HepG2 (cell line): ENCODE measurements around the gene ANKRD40CL. TPM values are rescaled to one million over a fixed set of nuclear protein-coding genes. Genes with fewer than 3 reads are reported as not detected.
A peak's percentile ranks its signal among the peaks of the same experiment; 100 is the strongest.

ENCODE experiments used
- ADNP ChIP-seq: sonication (generic); formaldehyde crosslinking; IDR thresholded peaks from 2 replicates; pipeline ENCODE4 v1.4.0; 2020; ENCODE audit warnings: missing genetic modification reagents
- CENPT ChIP-seq: sonication (generic); formaldehyde crosslinking; IDR thresholded peaks from 2 replicates; pipeline ENCODE4 v1.8.0; 2022; ENCODE audit warnings: low read depth, mild to moderate bottlenecking, moderate library complexity, missing genetic modification reagents
- GPN1 ChIP-seq: sonication (generic); formaldehyde crosslinking; IDR thresholded peaks from 2 replicates; pipeline ENCODE4 v1.5.1; 2020; ENCODE audit warnings: missing genetic modification reagents, borderline replicate concordance
- JARID2 ChIP-seq: sonication (generic); formaldehyde crosslinking; IDR thresholded peaks from 2 replicates; pipeline ENCODE4 v1.8.1; 2023; ENCODE audit warnings: missing genetic modification reagents, inconsistent platforms; ENCODE audit not compliant: insufficient replicate concordance
- MXI1 ChIP-seq: IDR thresholded peaks from 3 replicates; pipeline ENCODE4 v1.6.1; 2012; ENCODE audit warnings: low read depth, low read length, inconsistent platforms, borderline replicate concordance
- RFX5 ChIP-seq: IDR thresholded peaks from 2 replicates; pipeline ENCODE4 v1.6.1; 2011; ENCODE audit warnings: low read depth, low read length, improper control_type of control experiment
- ZNF549 ChIP-seq: sonication (generic); formaldehyde crosslinking; IDR thresholded peaks from 2 replicates; pipeline ENCODE4 v1.5.0; 2020; ENCODE audit warnings: missing genetic modification reagents
- ZNF724P ChIP-seq: sonication (generic); formaldehyde crosslinking; IDR thresholded peaks from 2 replicates; pipeline ENCODE4 v1.8.0; 2022; ENCODE audit warnings: missing genetic modification reagents, borderline replicate concordance
- ZNF75D ChIP-seq: sonication (generic); formaldehyde crosslinking; IDR thresholded peaks from 2 replicates; pipeline ENCODE4 v1.8.1; 2023; ENCODE audit warnings: missing genetic modification reagents, mild to moderate bottlenecking, borderline replicate concordance
- polyA plus RNA-seq, 8 experiments: library from polyadenylated mRNA; depleted of rRNA in 3 of 8; stranded (reverse) in 7 of 8; unstranded in 1 of 8; fragments of >200 nt; fragmentation: Illumina TruSeq in 4 of 8; extraction: Trizol in 4 of 8; gene quantifications; 2 replicates each; pipeline versions ENCODE4 v1.2.1 to v1.2.3, GENCODE V29; 2011 to 2016; ENCODE audit warnings: low read depth in 4 of 8, missing spikeins in 1 of 8, mixed read lengths in 1 of 8; ENCODE audit not compliant: insufficient read depth in 1 of 8
- total RNA-seq, 5 experiments: library from RNA; depleted of rRNA; stranded (reverse); fragments of >200 nt; fragmentation: Illumina TruSeq; extraction: Trizol; gene quantifications; 2 replicates each; pipeline ENCODE4 v1.2.3, GENCODE V29; 2016; ENCODE audit warnings: low read depth in 1 of 5
- TF ChIP-seq, protein P1 (sequence below): sonication (generic); formaldehyde crosslinking; IDR thresholded peaks from 2 replicates; pipeline ENCODE4 v1.4.0; 2020; ENCODE audit warnings: missing genetic modification reagents, borderline replicate concordance
- TF ChIP-seq, protein P2 (sequence below): IDR thresholded peaks from 2 replicates; pipeline ENCODE4 v1.6.1; 2016
- TF ChIP-seq, protein P3 (sequence below): sonication (generic); formaldehyde crosslinking; IDR thresholded peaks from 2 replicates; pipeline ENCODE4 v1.4.0; 2020; ENCODE audit warnings: missing genetic modification reagents
- TF ChIP-seq, protein P4 (sequence below): IDR thresholded peaks from 2 replicates; pipeline ENCODE4 v1.6.1; 2016; ENCODE audit warnings: mild to moderate bottlenecking, missing biosample characterization, missing genetic modification reagents
- TF ChIP-seq, protein P5 (sequence below): sonication (generic); formaldehyde crosslinking; IDR thresholded peaks from 2 replicates; pipeline ENCODE4 v1.4.0; 2020; ENCODE audit warnings: missing genetic modification reagents

ANKRD40CL gene
- total and polyA plus RNA-seq, 2 of the 13 experiments (the other 11 are each of a cell fraction or from before 2014, with no cell fraction given) = 0.03 to 0.11 TPM

DNA sequence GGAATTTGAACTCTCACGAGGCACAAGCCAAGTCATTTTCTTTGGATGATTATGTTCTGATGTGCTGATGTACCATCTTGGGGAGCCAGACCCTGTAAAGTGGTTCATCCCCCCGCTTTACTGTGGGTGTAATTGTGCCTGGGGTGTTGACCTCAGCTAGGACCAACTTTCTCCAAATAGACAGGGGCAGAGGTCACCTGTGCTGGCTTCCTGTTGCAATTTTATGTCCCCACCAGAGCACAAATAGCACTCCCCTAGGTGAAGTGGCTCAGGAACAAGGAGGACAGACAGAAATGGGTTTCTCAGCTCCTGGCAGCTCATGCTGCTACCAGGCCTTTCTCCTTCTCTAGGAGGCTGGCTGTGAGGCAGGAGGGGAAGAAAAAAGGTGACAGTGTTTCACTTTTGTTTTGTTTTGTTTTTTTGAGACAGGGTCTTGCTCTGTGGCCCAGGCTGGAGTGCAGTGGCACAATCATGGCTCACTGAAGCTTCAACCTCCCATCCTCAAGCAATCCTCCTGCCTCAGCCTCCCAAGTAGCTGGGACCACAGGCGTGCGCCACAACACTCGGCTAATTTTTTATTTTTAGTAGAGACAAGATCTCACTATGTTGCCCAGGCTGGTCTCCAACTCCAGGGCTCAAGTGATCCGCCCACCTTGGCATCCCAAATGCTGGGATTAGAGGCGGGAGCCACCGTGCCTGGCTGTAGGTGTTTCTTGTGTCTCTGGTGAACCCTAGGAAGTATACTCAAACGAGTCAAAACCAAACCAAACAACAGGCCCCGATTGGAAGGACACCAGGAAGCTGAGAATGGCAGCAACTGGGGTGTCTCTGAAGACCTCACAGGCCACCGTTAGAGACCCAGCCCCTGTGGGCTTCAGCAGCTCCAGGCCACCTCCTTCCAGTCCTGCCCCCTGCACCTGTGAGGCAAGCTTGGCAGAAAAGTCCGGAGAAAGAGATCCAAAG, 35.6 kb upstream of the ANKRD40CL start (continued):
- TF ChIP-seq, protein P1, sequence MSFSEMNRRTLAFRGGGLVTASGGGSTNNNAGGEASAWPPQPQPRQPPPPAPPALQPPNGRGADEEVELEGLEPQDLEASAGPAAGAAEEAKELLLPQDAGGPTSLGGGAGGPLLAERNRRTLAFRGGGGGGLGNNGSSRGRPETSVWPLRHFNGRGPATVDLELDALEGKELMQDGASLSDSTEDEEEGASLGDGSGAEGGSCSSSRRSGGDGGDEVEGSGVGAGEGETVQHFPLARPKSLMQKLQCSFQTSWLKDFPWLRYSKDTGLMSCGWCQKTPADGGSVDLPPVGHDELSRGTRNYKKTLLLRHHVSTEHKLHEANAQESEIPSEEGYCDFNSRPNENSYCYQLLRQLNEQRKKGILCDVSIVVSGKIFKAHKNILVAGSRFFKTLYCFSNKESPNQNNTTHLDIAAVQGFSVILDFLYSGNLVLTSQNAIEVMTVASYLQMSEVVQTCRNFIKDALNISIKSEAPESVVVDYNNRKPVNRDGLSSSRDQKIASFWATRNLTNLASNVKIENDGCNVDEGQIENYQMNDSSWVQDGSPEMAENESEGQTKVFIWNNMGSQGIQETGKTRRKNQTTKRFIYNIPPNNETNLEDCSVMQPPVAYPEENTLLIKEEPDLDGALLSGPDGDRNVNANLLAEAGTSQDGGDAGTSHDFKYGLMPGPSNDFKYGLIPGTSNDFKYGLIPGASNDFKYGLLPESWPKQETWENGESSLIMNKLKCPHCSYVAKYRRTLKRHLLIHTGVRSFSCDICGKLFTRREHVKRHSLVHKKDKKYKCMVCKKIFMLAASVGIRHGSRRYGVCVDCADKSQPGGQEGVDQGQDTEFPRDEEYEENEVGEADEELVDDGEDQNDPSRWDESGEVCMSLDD = 0 out of 2 replicates have a peak, but pooled peaks have one; percentile 63
- TF ChIP-seq, protein P2, sequence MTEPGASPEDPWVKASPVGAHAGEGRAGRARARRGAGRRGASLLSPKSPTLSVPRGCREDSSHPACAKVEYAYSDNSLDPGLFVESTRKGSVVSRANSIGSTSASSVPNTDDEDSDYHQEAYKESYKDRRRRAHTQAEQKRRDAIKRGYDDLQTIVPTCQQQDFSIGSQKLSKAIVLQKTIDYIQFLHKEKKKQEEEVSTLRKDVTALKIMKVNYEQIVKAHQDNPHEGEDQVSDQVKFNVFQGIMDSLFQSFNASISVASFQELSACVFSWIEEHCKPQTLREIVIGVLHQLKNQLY (CRISPR knock-in tag) = 0 out of 2 replicates have a peak, but pooled peaks have one; percentile 12
- no peak for TF ChIP-seq RFX5
- TF ChIP-seq, protein P3, sequence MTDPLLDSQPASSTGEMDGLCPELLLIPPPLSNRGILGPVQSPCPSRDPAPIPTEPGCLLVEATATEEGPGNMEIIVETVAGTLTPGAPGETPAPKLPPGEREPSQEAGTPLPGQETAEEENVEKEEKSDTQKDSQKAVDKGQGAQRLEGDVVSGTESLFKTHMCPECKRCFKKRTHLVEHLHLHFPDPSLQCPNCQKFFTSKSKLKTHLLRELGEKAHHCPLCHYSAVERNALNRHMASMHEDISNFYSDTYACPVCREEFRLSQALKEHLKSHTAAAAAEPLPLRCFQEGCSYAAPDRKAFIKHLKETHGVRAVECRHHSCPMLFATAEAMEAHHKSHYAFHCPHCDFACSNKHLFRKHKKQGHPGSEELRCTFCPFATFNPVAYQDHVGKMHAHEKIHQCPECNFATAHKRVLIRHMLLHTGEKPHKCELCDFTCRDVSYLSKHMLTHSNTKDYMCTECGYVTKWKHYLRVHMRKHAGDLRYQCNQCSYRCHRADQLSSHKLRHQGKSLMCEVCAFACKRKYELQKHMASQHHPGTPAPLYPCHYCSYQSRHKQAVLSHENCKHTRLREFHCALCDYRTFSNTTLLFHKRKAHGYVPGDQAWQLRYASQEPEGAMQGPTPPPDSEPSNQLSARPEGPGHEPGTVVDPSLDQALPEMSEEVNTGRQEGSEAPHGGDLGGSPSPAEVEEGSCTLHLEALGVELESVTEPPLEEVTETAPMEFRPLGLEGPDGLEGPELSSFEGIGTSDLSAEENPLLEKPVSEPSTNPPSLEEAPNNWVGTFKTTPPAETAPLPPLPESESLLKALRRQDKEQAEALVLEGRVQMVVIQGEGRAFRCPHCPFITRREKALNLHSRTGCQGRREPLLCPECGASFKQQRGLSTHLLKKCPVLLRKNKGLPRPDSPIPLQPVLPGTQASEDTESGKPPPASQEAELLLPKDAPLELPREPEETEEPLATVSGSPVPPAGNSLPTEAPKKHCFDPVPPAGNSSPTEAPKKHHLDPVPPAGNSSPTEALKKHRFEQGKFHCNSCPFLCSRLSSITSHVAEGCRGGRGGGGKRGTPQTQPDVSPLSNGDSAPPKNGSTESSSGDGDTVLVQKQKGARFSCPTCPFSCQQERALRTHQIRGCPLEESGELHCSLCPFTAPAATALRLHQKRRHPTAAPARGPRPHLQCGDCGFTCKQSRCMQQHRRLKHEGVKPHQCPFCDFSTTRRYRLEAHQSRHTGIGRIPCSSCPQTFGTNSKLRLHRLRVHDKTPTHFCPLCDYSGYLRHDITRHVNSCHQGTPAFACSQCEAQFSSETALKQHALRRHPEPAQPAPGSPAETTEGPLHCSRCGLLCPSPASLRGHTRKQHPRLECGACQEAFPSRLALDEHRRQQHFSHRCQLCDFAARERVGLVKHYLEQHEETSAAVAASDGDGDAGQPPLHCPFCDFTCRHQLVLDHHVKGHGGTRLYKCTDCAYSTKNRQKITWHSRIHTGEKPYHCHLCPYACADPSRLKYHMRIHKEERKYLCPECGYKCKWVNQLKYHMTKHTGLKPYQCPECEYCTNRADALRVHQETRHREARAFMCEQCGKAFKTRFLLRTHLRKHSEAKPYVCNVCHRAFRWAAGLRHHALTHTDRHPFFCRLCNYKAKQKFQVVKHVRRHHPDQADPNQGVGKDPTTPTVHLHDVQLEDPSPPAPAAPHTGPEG (CRISPR knock-in tag) = no peak
- TF ChIP-seq JARID2 (CRISPR knock-in tag) = no peak
- TF ChIP-seq MXI1 = no peak
- no peak for TF ChIP-seq ZNF549 (CRISPR knock-in tag)
- no peak for TF ChIP-seq GPN1 (CRISPR knock-in tag)
- no peak for TF ChIP-seq ADNP (CRISPR knock-in tag)
- TF ChIP-seq, protein P4, sequence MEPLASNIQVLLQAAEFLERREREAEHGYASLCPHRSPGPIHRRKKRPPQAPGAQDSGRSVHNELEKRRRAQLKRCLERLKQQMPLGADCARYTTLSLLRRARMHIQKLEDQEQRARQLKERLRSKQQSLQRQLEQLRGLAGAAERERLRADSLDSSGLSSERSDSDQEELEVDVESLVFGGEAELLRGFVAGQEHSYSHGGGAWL (CRISPR knock-in tag) = no peak
- TF ChIP-seq CENPT (CRISPR knock-in tag) = no peak
- TF ChIP-seq ZNF75D (CRISPR knock-in tag) = no peak
- TF ChIP-seq, protein P5, sequence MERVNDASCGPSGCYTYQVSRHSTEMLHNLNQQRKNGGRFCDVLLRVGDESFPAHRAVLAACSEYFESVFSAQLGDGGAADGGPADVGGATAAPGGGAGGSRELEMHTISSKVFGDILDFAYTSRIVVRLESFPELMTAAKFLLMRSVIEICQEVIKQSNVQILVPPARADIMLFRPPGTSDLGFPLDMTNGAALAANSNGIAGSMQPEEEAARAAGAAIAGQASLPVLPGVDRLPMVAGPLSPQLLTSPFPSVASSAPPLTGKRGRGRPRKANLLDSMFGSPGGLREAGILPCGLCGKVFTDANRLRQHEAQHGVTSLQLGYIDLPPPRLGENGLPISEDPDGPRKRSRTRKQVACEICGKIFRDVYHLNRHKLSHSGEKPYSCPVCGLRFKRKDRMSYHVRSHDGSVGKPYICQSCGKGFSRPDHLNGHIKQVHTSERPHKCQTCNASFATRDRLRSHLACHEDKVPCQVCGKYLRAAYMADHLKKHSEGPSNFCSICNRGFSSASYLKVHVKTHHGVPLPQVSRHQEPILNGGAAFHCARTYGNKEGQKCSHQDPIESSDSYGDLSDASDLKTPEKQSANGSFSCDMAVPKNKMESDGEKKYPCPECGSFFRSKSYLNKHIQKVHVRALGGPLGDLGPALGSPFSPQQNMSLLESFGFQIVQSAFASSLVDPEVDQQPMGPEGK (CRISPR knock-in tag) = peak; percentile 76
- TF ChIP-seq ZNF724P (CRISPR knock-in tag) = no peak
